Gastrocnemius medialis (tissue), 4 donors: ENCODE measurements around the gene AQP6.

ENCODE experiments used
- CTCF ChIP-seq, 5 experiments: fragments of 450-650 bp in 3 of 5; fragments of 200-600 bp in 2 of 5; sonication (generic) in 2 of 5; IDR thresholded peaks in 4 of 5; conservative IDR thresholded peaks in 1 of 5; 1 replicate in 4 of 5; 2 replicates in 1 of 5; pipeline ENCODE4 v1.5.1; 2016 to 2019; ENCODE audit warnings: antibody characterized with exemption in 5 of 5, mild to moderate bottlenecking in 3 of 5, moderate library complexity in 3 of 5
- POLR2A ChIP-seq, 2 donors: fragments of 450-650 bp; IDR thresholded peaks; one replicate each; pipeline ENCODE4 v1.6.1; 2017; ENCODE audit warnings: antibody characterized with exemption in 2 of 2, mild to moderate bottlenecking in 2 of 2, moderate library complexity in 2 of 2

GRCh38 chr12:50019524-50019923, 46.8 kb downstream of the AQP6 start:
- TF ChIP-seq CTCF (IDR thresholded peaks at IDR 0.05 in 4 of 5, conservative IDR thresholded peaks at IDR 0.05 in 1 of 5) (no peak), POLR2A (IDR thresholded peaks at IDR 0.05) (no peak)
